ENCODE results near the gene ZNF747. TPM values are rescaled to one million over a fixed set of nuclear protein-coding genes. Genes with fewer than 3 reads are reported as not detected.
"Not testable (repeated sequence)": the region's sequence is repeated elsewhere in the genome, so short reads cannot be mapped to it uniquely, and the experiment has no call there.

The ZNF747 gene
- polyA plus RNA-seq, 4 donors, result 10.1 to 11.8 (median 11.1) TPM

- DNase-seq (ENCODE audit: low read depth in 4 of 4, low spot score in 3 of 4), result no peak
Observed at GRCh38 chr16:30535106-30535776, 583 bp upstream of the ZNF747 start.

GRCh38 chr16:30533748-30534367 is 800 bp downstream of the ZNF747 start:
- no peak for DNase-seq (ENCODE audit: low read depth in 4 of 4, low spot score in 3 of 4)

- DNase-seq (ENCODE audit: low read depth in 4 of 4, low spot score in 3 of 4), result no peak
Observed at GRCh38 chr16:30533146-30533522, 1.5 kb downstream of the ZNF747 start.

GRCh38 chr16:30532285-30533145 is 2.1 kb downstream of the ZNF747 start:
- DNase-seq (ENCODE audit: low read depth in 4 of 4, low spot score in 3 of 4), result no peak

GRCh38 chr16:30530163-30531037 is 4.3 kb downstream of the ZNF747 start:
- no peak for DNase-seq (ENCODE audit: low read depth in 4 of 4, low spot score in 3 of 4)

GRCh38 chr16:30528799-30529457 is 5.7 kb downstream of the ZNF747 start:
- DNase-seq (ENCODE audit: low read depth in 4 of 4, low spot score in 3 of 4), result no peak

GRCh38 chr16:30527635-30528178 is 7.0 kb downstream of the ZNF747 start:
- no peak for DNase-seq (ENCODE audit: low read depth in 4 of 4, low spot score in 3 of 4)

- DNase-seq (ENCODE audit: low read depth in 4 of 4, low spot score in 3 of 4), result peak; percentile 97 to 98 (median 97)
Observed at GRCh38 chr16:30526823-30527634, 7.6 kb downstream of the ZNF747 start.

GRCh38 chr16:30526137-30526822 is 8.4 kb downstream of the ZNF747 start, which contains the start of gene ZNF768:
ZNF768 (minus strand) TSS chr16:30526566; CDS start chr16:30526413, 153 bp downstream.
- DNase-seq (ENCODE audit: low read depth in 4 of 4, low spot score in 3 of 4), result no peak

GRCh38 chr16:30525844-30526136 is 8.9 kb downstream of the ZNF747 start:
- no peak for DNase-seq (ENCODE audit: low read depth in 4 of 4, low spot score in 3 of 4)

- no peak for DNase-seq (ENCODE audit: low read depth in 4 of 4, low spot score in 3 of 4)
Observed at GRCh38 chr16:30524575-30525568, 9.8 kb downstream of the ZNF747 start.

- DNase-seq (ENCODE audit: low read depth in 4 of 4, low spot score in 3 of 4), result no peak
Observed at GRCh38 chr16:30523768-30524574, 10.7 kb downstream of the ZNF747 start.

GRCh38 chr16:30522702-30523463 is 11.8 kb downstream of the ZNF747 start:
- DNase-seq (ENCODE audit: low read depth in 4 of 4, low spot score in 3 of 4), result not testable (repeated sequence)

GRCh38 chr16:30521873-30522641 is 12.6 kb downstream of the ZNF747 start:
- DNase-seq (ENCODE audit: low read depth in 4 of 4, low spot score in 3 of 4), result no peak

- DNase-seq (ENCODE audit: low read depth in 4 of 4, low spot score in 3 of 4), result no peak
Observed at GRCh38 chr16:30521476-30521872, 13.2 kb downstream of the ZNF747 start.

All from right renal pelvis (tissue), 4 donors.